ENCODE measurements around the gene ELK1.

GRCh38 chrX:47618923-47619485 lies 31.4 kb downstream of the ELK1 start:
- TF ChIP-seq REST (IDR thresholded peaks at IDR 0.05; ENCODE audit: low read depth) (no peak), POLR2A (IDR thresholded peaks at IDR 0.05; ENCODE audit: borderline replicate concordance, extremely low read depth, insufficient read depth, insufficient read length) (no peak), ZNF274 (IDR thresholded peaks at IDR 0.05; ENCODE audit: low read depth, low read length) (no peak), EZH2phosphoT487 (IDR thresholded peaks at IDR 0.05; ENCODE audit: borderline replicate concordance) (no peak), CTCF (IDR thresholded peaks at IDR 0.05 in 2 of 3, conservative IDR thresholded peaks at IDR 0.05 in 1 of 3; ENCODE audit: borderline replicate concordance in 1 of 3, insufficient read depth in 1 of 3, low read depth in 2 of 3, low read length in 2 of 3) (no peak), POLR2AphosphoS5 (IDR thresholded peaks at IDR 0.05; ENCODE audit: low read depth, low read length) (no peak), YY1 (IDR thresholded peaks at IDR 0.05; ENCODE audit: extremely low read depth, insufficient replicate concordance, low read depth, low read length) (no peak), MAX (IDR thresholded peaks at IDR 0.05) (no peak), ATF3 (IDR thresholded peaks at IDR 0.05) (no peak), RAD21 (IDR thresholded peaks at IDR 0.05; ENCODE audit: low read depth) (no peak), ELF1 (IDR thresholded peaks at IDR 0.05; ENCODE audit: borderline replicate concordance, low read depth) (no peak), EZH2 (IDR thresholded peaks at IDR 0.05) (no peak), ZBTB33 (IDR thresholded peaks at IDR 0.05; ENCODE audit: extremely low read depth, insufficient replicate concordance, low read length) (no peak), JUND (IDR thresholded peaks at IDR 0.05) (no peak)
